SK-N-SH treated with all-trans-retinoic acid at 6 μM for 48 hours (cell line): ENCODE results near the gene ID2.

Source experiments
- CSDC2 ChIP-seq: fragments of 250-450 bp; sonication (Bioruptor Pico); IDR thresholded peaks from 2 replicates; pipeline ENCODE4 v1.5.0; 2020; ENCODE audit warnings: mild to moderate bottlenecking, moderate library complexity
- ISL1 ChIP-seq: fragments of 250-450 bp; sonication (Bioruptor Pico); IDR thresholded peaks from 2 replicates; pipeline ENCODE4 v2.1.2; 2022; ENCODE audit warnings: mild to moderate bottlenecking, moderate library complexity
- OSR1 ChIP-seq: fragments of 250-450 bp; sonication (Bioruptor Pico); IDR thresholded peaks from 2 replicates; pipeline ENCODE4 v1.8.0; 2022; ENCODE audit warnings: moderate library complexity, mild to moderate bottlenecking, inconsistent platforms
- PPARA ChIP-seq: fragments of 250-450 bp; sonication (Bioruptor Pico); IDR thresholded peaks from 2 replicates; pipeline ENCODE4 v1.5.0; 2020; ENCODE audit warnings: mild to moderate bottlenecking, borderline replicate concordance
- RARB ChIP-seq: fragments of 250-450 bp; sonication (Bioruptor Pico); IDR thresholded peaks from 2 replicates; pipeline ENCODE4 v1.8.0; 2021; ENCODE audit warnings: mild to moderate bottlenecking, moderate library complexity
- SNAI2 ChIP-seq: fragments of 250-450 bp; sonication (Bioruptor Pico); IDR thresholded peaks from 2 replicates; pipeline ENCODE4 v1.5.0; 2020; ENCODE audit warnings: mild to moderate bottlenecking, moderate library complexity
- TCF4 ChIP-seq: fragments of 250-450 bp; sonication (Bioruptor Pico); IDR thresholded peaks from 2 replicates; pipeline ENCODE4 v1.8.0; 2021; ENCODE audit warnings: mild to moderate bottlenecking, moderate library complexity, borderline replicate concordance
- TOX ChIP-seq: fragments of 250-450 bp; sonication (Bioruptor Pico); IDR thresholded peaks from 2 replicates; pipeline ENCODE4 v1.8.0; 2021; ENCODE audit warnings: mild to moderate bottlenecking, moderate library complexity, borderline replicate concordance
- ZFP30 ChIP-seq: fragments of 450-650 bp; formaldehyde crosslinking; IDR thresholded peaks from 2 replicates; pipeline ENCODE4 v1.5.0; 2022; ENCODE audit warnings: mild to moderate bottlenecking, moderate library complexity
- ZNF70 ChIP-seq: fragments of 450-650 bp; formaldehyde crosslinking; IDR thresholded peaks from 2 replicates; pipeline ENCODE4 v1.5.0; 2020; ENCODE audit warnings: mild to moderate bottlenecking, moderate library complexity

- TF ChIP-seq CSDC2 (CRISPR knock-in tag): no peak
- no peak for TF ChIP-seq PPARA (CRISPR knock-in tag)
- TF ChIP-seq ZFP30 (CRISPR knock-in tag): no peak
- TF ChIP-seq SNAI2 (CRISPR knock-in tag): no peak
- TF ChIP-seq TOX (CRISPR knock-in tag): no peak
- no peak for TF ChIP-seq RARB (CRISPR knock-in tag)
- TF ChIP-seq TCF4 (CRISPR knock-in tag): no peak
- TF ChIP-seq OSR1 (CRISPR knock-in tag): no peak
- no peak for TF ChIP-seq ISL1 (CRISPR knock-in tag)
- TF ChIP-seq ZNF70 (CRISPR knock-in tag): no peak
Observed at GRCh38 chr2:8654041-8654440, 27.8 kb upstream of the ID2 start.
